Neural cell (in vitro differentiated cells): ENCODE measurements around the gene OR11G2. TPM values are rescaled to one million over a fixed set of nuclear protein-coding genes. Genes with fewer than 3 reads are reported as not detected.

Experiments
- H2AFZ ChIP-seq: fragments of 200-600, 300-800 bp; sonication (generic), shearing (Covaris generic); 2 replicates; pipeline ENCODE4 v1.6.0; 2014; ENCODE audit warnings: low read depth, mild to moderate bottlenecking, antibody characterized with exemption, low read length, moderate library complexity
- H3F3A ChIP-seq: fragments of 200-600 bp; shearing (Covaris generic); 2 replicates; pipeline ENCODE4 v1.6.1; 2016; ENCODE audit warnings: mild to moderate bottlenecking, moderate library complexity, mixed read lengths, antibody characterized with exemption, low read length; ENCODE audit not compliant: insufficient read depth, poor library complexity, severe bottlenecking
- H3K27ac ChIP-seq: fragments of 200-600, 300-800 bp; sonication (generic), shearing (Covaris generic); 2 replicates; pipeline ENCODE4 v1.5.1; 2014; ENCODE audit warnings: mild to moderate bottlenecking, low read length, moderate library complexity
- H3K27me3 ChIP-seq: fragments of 300-800, 200-600 bp; sonication (generic), shearing (Covaris generic); 2 replicates; pipeline ENCODE4 v1.6.0; 2014; ENCODE audit warnings: mild to moderate bottlenecking, low read depth, low read length, moderate library complexity; ENCODE audit not compliant: insufficient read depth
- H3K36me3 ChIP-seq: fragments of 300-800, 200-600 bp; sonication (generic), shearing (Covaris generic); 2 replicates; pipeline ENCODE4 v1.5.1; 2014; ENCODE audit warnings: mild to moderate bottlenecking, antibody characterized with exemption, low read length, moderate library complexity; ENCODE audit not compliant: insufficient read depth
- H3K4me2 ChIP-seq: fragments of 300-800, 200-600 bp; sonication (generic), shearing (Covaris generic); 2 replicates; pipeline ENCODE4 v1.6.0; 2014; ENCODE audit warnings: mild to moderate bottlenecking, low read length
- H3K4me3 ChIP-seq: fragments of 300-800, 200-600 bp; sonication (generic), shearing (Covaris generic); 2 replicates; pipeline ENCODE4 v1.5.1; 2014; ENCODE audit warnings: mild to moderate bottlenecking, low read length, moderate library complexity
- H3K79me2 ChIP-seq: fragments of 200-600 bp; shearing (Covaris generic); replicated peaks from 2 replicates; pipeline ENCODE4 v1.6.0; 2014; ENCODE audit warnings: mild to moderate bottlenecking, low read length, moderate library complexity; ENCODE audit not compliant: insufficient read depth
- H3K9ac ChIP-seq: fragments of 300-800, 200-600 bp; sonication (generic), shearing (Covaris generic); 2 replicates; pipeline ENCODE4 v1.6.1; 2016; ENCODE audit warnings: mild to moderate bottlenecking, low read length, mixed read lengths
- H3K9me2 ChIP-seq: fragments of 200-600 bp; shearing (Covaris generic); 2 replicates; pipeline ENCODE4 v1.6.1; 2016; ENCODE audit warnings: mild to moderate bottlenecking, low read length, mixed read lengths; ENCODE audit not compliant: insufficient read depth
- H3K9me3 ChIP-seq: fragments of 200-600, 300-800 bp; sonication (generic), shearing (Covaris generic); 2 replicates; pipeline ENCODE4 v1.6.1; 2016; ENCODE audit warnings: mild to moderate bottlenecking, mixed run types, low read length, moderate library complexity, mixed read lengths
- H4K20me1 ChIP-seq: fragments of 200-600 bp; shearing (Covaris generic); 2 replicates; pipeline ENCODE4 v1.6.1; 2016; ENCODE audit warnings: mild to moderate bottlenecking, mixed run types; ENCODE audit not compliant: insufficient read depth
- EP300 ChIP-seq: fragments of 450-650 bp; conservative IDR thresholded peaks from 2 replicates; pipeline ENCODE4 v1.6.1; 2014; ENCODE audit warnings: antibody characterized with exemption, mild to moderate bottlenecking, moderate library complexity; ENCODE audit not compliant: poor library complexity, severe bottlenecking
- EZH2 ChIP-seq: fragments of 200-600, 300-800 bp; shearing (Covaris generic), sonication (generic); IDR thresholded peaks from 2 replicates; pipeline ENCODE4 v1.6.1; 2014; ENCODE audit warnings: antibody characterized with exemption, low read length, borderline replicate concordance, mild to moderate bottlenecking; ENCODE audit not compliant: insufficient read depth, poor library complexity, severe bottlenecking
- MXI1 ChIP-seq: fragments of 450-650 bp; conservative IDR thresholded peaks from 2 replicates; pipeline ENCODE4 v1.6.1; 2014; ENCODE audit warnings: antibody characterized with exemption, mild to moderate bottlenecking; ENCODE audit not compliant: poor library complexity, severe bottlenecking
- POLR2AphosphoS5 ChIP-seq: IDR thresholded peaks from 2 replicates; pipeline ENCODE4 v1.6.1; 2012
- RAD21 ChIP-seq: fragments of 450-650 bp; conservative IDR thresholded peaks from 2 replicates; pipeline ENCODE4 v1.6.1; 2014; ENCODE audit warnings: antibody characterized with exemption, mild to moderate bottlenecking, moderate library complexity
- SMC3 ChIP-seq: fragments of 450-650 bp; conservative IDR thresholded peaks from 2 replicates; pipeline ENCODE4 v1.6.1; 2014; ENCODE audit warnings: antibody characterized with exemption, mild to moderate bottlenecking, moderate library complexity; ENCODE audit not compliant: poor library complexity
- TAF1 ChIP-seq: IDR thresholded peaks from 2 replicates; pipeline ENCODE4 v1.6.1; 2012; ENCODE audit warnings: low read depth
- polyA plus RNA-seq: library from polyadenylated mRNA; depleted of rRNA; stranded (reverse); fragments of >200 nt; gene quantifications from 2 replicates; pipeline ENCODE4 v1.2.3, GENCODE V29; 2014
- TF ChIP-seq, protein P1 (sequence below): IDR thresholded peaks from 2 replicates; pipeline ENCODE4 v1.6.1; 2012; ENCODE audit warnings: borderline replicate concordance
- TF ChIP-seq, protein P2 (sequence below): fragments of 450-650 bp; IDR thresholded peaks from 2 replicates; pipeline ENCODE4 v1.5.1; 2014; ENCODE audit warnings: antibody characterized with exemption, mild to moderate bottlenecking, moderate library complexity; ENCODE audit not compliant: poor library complexity, severe bottlenecking

OR11G2 gene
- polyA plus RNA-seq, 1 donor from 2014 or later = not detected

DNA sequence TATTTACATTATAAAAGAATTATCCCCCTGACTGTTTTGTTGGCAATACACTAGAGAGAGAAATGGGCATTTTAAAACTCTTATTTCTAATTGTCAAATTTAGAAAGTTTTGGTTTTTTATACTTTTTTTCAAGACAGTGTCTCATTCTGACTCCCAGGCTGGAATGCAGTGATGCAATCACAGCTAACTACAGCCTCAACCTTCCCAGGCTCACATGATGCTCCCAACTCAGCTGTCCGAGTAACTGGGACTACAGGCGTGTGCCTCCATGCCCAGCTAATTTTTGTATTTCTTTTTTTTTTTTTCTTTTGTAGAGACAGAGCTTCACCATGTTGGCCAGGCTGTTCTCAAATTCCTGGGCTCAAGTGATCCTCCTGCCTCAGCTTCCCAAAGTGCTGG lies 24.5 kb downstream of the OR11G2 start:
- no peaks in the 10 kb centered on the region for H3F3A ChIP-seq
- no peak overlapping the region for H3K4me3 ChIP-seq
- no peak overlapping the region for H3K4me2 ChIP-seq
- H3K27me3 ChIP-seq = no peaks in the 10 kb centered on the region
- H3K27ac ChIP-seq = no peak overlapping the region
- H2AFZ ChIP-seq = no peak overlapping the region
- TF ChIP-seq EZH2 (no peak), EP300 (no peak), MXI1 (no peak), TAF1 (no peak)
- TF ChIP-seq, protein P1, sequence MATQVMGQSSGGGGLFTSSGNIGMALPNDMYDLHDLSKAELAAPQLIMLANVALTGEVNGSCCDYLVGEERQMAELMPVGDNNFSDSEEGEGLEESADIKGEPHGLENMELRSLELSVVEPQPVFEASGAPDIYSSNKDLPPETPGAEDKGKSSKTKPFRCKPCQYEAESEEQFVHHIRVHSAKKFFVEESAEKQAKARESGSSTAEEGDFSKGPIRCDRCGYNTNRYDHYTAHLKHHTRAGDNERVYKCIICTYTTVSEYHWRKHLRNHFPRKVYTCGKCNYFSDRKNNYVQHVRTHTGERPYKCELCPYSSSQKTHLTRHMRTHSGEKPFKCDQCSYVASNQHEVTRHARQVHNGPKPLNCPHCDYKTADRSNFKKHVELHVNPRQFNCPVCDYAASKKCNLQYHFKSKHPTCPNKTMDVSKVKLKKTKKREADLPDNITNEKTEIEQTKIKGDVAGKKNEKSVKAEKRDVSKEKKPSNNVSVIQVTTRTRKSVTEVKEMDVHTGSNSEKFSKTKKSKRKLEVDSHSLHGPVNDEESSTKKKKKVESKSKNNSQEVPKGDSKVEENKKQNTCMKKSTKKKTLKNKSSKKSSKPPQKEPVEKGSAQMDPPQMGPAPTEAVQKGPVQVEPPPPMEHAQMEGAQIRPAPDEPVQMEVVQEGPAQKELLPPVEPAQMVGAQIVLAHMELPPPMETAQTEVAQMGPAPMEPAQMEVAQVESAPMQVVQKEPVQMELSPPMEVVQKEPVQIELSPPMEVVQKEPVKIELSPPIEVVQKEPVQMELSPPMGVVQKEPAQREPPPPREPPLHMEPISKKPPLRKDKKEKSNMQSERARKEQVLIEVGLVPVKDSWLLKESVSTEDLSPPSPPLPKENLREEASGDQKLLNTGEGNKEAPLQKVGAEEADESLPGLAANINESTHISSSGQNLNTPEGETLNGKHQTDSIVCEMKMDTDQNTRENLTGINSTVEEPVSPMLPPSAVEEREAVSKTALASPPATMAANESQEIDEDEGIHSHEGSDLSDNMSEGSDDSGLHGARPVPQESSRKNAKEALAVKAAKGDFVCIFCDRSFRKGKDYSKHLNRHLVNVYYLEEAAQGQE = no peak
- no peaks in the 10 kb centered on the region for H3K36me3 ChIP-seq
- no peaks in the 10 kb centered on the region for H4K20me1 ChIP-seq
- no peak overlapping the region for H3K9ac ChIP-seq
- H3K9me3 ChIP-seq = no peaks in the 10 kb centered on the region
- no peaks in the 10 kb centered on the region for H3K9me2 ChIP-seq
- H3K79me2 ChIP-seq = no peaks in the 10 kb centered on the region

DNA sequence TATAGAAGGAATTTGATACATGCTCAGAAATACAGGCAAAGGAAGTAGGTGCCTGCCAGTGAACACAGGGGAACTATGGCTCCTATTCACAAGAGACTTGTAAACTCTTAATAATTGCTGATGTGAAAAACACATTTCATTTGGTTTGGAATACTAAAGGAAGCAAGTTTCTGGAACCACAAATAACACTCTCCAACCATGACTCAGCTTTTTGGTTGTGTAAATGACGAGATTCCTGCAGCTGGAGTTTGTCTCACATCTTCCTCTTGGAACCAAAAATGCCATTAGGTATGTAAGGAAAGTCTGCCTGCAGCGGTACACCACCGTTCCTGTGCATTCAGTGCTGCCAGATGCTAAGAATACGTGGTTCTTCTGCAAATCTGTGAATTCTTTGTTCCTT lies 28.3 kb downstream of the OR11G2 start:
- TF ChIP-seq, protein P2, sequence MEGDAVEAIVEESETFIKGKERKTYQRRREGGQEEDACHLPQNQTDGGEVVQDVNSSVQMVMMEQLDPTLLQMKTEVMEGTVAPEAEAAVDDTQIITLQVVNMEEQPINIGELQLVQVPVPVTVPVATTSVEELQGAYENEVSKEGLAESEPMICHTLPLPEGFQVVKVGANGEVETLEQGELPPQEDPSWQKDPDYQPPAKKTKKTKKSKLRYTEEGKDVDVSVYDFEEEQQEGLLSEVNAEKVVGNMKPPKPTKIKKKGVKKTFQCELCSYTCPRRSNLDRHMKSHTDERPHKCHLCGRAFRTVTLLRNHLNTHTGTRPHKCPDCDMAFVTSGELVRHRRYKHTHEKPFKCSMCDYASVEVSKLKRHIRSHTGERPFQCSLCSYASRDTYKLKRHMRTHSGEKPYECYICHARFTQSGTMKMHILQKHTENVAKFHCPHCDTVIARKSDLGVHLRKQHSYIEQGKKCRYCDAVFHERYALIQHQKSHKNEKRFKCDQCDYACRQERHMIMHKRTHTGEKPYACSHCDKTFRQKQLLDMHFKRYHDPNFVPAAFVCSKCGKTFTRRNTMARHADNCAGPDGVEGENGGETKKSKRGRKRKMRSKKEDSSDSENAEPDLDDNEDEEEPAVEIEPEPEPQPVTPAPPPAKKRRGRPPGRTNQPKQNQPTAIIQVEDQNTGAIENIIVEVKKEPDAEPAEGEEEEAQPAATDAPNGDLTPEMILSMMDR = no peak
- no peak for TF ChIP-seq MXI1
- no peak for TF ChIP-seq RAD21
- TF ChIP-seq, protein P1 = no peak
- TF ChIP-seq EZH2 = no peak
- TF ChIP-seq EP300 = no peak
- no peak for TF ChIP-seq TAF1
- no peak for TF ChIP-seq SMC3
- no peak for TF ChIP-seq POLR2AphosphoS5
- Histone ChIP-seq H3K9ac (no peak overlapping the region), H3K27ac (no peak overlapping the region), H3K27me3 (no peaks in the 10 kb centered on the region), H3K9me2 (no peaks in the 10 kb centered on the region), H3F3A (no peaks in the 10 kb centered on the region), H3K79me2 (no peaks in the 10 kb centered on the region), H3K9me3 (no peaks in the 10 kb centered on the region), H3K4me2 (no peak overlapping the region), H3K36me3 (no peaks in the 10 kb centered on the region), H4K20me1 (no peaks in the 10 kb centered on the region), H3K4me3 (no peak overlapping the region), H2AFZ (no peak overlapping the region)
